ENCODE data around the gene SERPINA4.

Gene SERPINA4

GRCh38 chr14:94595912-94596311, 34.7 kb downstream of the SERPINA4 start:
- H3K79me2 ChIP-seq (ENCODE audit: insufficient read depth, low read length), result no peaks in the 10 kb centered on the region
- TF ChIP-seq CTCF (IDR thresholded peaks at IDR 0.05; ENCODE audit: insufficient read depth, low read length, poor library complexity, severe bottlenecking) (no peak), EZH2phosphoT487 (conservative IDR thresholded peaks at IDR 0.05; ENCODE audit: low read length) (no peak)
- H3K9me2 ChIP-seq (replicated peaks; ENCODE audit: insufficient read depth, low read length), result no peaks in the 10 kb centered on the region
- no peaks in the 10 kb centered on the region for H3F3A ChIP-seq (ENCODE audit: insufficient read depth)
- H3K9me3 ChIP-seq (ENCODE audit: insufficient read depth, low read length), result no peaks in the 10 kb centered on the region
- H3K36me3 ChIP-seq (ENCODE audit: low read length), result no peaks in the 10 kb centered on the region
- no peaks in the 10 kb centered on the region for H4K20me1 ChIP-seq (ENCODE audit: low read depth, low read length)
- no peak overlapping the region for H2AFZ ChIP-seq (ENCODE audit: low read depth, low read length, severe bottlenecking)
- no peaks in the 10 kb centered on the region for H3K27me3 ChIP-seq (ENCODE audit: low read length)
- no peak overlapping the region for H3K27ac ChIP-seq (ENCODE audit: low read depth, low read length)
- no peak overlapping the region for H3K4me2 ChIP-seq (ENCODE audit: low read depth, low read length, poor library complexity, severe bottlenecking)
- no peak overlapping the region for H3K4me3 ChIP-seq (ENCODE audit: insufficient read depth, low read length, poor library complexity, severe bottlenecking)
- no peak overlapping the region for H3K9ac ChIP-seq (ENCODE audit: low read length)

DNA sequence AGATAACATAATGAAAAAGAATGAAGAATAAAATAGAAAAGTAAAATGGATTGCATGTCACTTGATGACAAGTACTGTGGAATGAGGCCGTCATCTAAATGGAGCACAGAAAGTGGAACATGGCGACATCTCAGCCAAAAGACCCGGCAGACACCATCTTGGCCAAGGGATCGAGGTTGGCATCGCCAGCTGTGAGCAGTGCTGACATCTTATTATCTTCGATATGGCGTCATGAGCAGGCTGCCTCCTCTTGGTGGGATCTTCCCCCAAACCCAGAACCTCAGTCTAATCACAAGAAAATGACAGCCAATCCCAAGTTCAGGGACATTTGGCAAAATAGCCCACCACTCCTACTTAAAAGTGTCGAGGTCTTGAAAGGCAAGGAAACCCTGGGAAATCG, 35.1 kb downstream of the SERPINA4 start:
- Histone ChIP-seq H3K9ac (ENCODE audit: low read length) (no peak overlapping the region), H3K9me2 (replicated peaks; ENCODE audit: insufficient read depth, low read length) (no peaks in the 10 kb centered on the region), H2AFZ (ENCODE audit: low read depth, low read length, severe bottlenecking) (no peak overlapping the region), H4K20me1 (ENCODE audit: low read depth, low read length) (no peaks in the 10 kb centered on the region), H3K9me3 (ENCODE audit: insufficient read depth, low read length) (no peaks in the 10 kb centered on the region), H3K36me3 (ENCODE audit: low read length) (no peaks in the 10 kb centered on the region), H3F3A (ENCODE audit: insufficient read depth) (no peaks in the 10 kb centered on the region), H3K27ac (ENCODE audit: low read depth, low read length) (no peak overlapping the region), H3K79me2 (ENCODE audit: insufficient read depth, low read length) (no peaks in the 10 kb centered on the region), H3K4me3 (ENCODE audit: insufficient read depth, low read length, poor library complexity, severe bottlenecking) (no peak overlapping the region), H3K4me2 (ENCODE audit: low read depth, low read length, poor library complexity, severe bottlenecking) (no peak overlapping the region), H3K27me3 (ENCODE audit: low read length) (no peaks in the 10 kb centered on the region)
- TF ChIP-seq EZH2phosphoT487 (conservative IDR thresholded peaks at IDR 0.05; ENCODE audit: low read length) (no peak), CTCF (IDR thresholded peaks at IDR 0.05; ENCODE audit: insufficient read depth, low read length, poor library complexity, severe bottlenecking) (no peak)

DNA sequence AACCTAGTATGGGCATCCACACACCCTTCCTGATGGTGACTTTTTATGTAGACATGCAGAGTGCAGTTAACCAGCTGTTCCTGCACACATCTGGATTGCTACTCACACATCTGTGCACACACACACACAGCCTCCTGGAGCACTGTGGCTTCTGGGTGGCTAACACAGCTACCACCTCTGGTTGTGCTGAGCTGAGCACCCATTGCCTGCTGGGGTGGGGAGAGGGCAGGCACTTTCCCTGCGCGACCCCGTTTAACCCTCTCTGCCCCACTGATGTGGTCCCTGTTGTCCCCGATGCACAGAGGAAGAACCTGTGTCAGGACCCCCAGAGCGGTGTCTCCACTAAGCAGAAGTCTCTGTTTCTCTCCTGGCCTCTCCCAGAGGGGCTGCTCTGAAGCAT, 36.5 kb downstream of the SERPINA4 start:
- H3K9me3 ChIP-seq (ENCODE audit: insufficient read depth, low read length), result no peaks in the 10 kb centered on the region
- H3K27ac ChIP-seq (ENCODE audit: low read depth, low read length), result no peak overlapping the region
- no peaks in the 10 kb centered on the region for H3K36me3 ChIP-seq (ENCODE audit: low read length)
- H3K9ac ChIP-seq (ENCODE audit: low read length), result no peak overlapping the region
- H3K9me2 ChIP-seq (replicated peaks; ENCODE audit: insufficient read depth, low read length), result no peaks in the 10 kb centered on the region
- no peaks in the 10 kb centered on the region for H3K27me3 ChIP-seq (ENCODE audit: low read length)
- no peak overlapping the region for H2AFZ ChIP-seq (ENCODE audit: low read depth, low read length, severe bottlenecking)
- H3K4me3 ChIP-seq (ENCODE audit: insufficient read depth, low read length, poor library complexity, severe bottlenecking), result no peak overlapping the region
- H4K20me1 ChIP-seq (ENCODE audit: low read depth, low read length), result no peaks in the 10 kb centered on the region
- H3K4me2 ChIP-seq (ENCODE audit: low read depth, low read length, poor library complexity, severe bottlenecking), result no peak overlapping the region
- no peaks in the 10 kb centered on the region for H3F3A ChIP-seq (ENCODE audit: insufficient read depth)
- TF ChIP-seq EZH2phosphoT487 (conservative IDR thresholded peaks at IDR 0.05; ENCODE audit: low read length) (no peak), CTCF (IDR thresholded peaks at IDR 0.05; ENCODE audit: insufficient read depth, low read length, poor library complexity, severe bottlenecking) (no peak)
- H3K79me2 ChIP-seq (ENCODE audit: insufficient read depth, low read length), result no peaks in the 10 kb centered on the region

- Histone ChIP-seq H2AFZ (ENCODE audit: low read depth, low read length, severe bottlenecking) (no peak overlapping the region), H3K27me3 (ENCODE audit: low read length) (no peaks in the 10 kb centered on the region), H3K4me2 (ENCODE audit: low read depth, low read length, poor library complexity, severe bottlenecking) (no peak overlapping the region), H4K20me1 (ENCODE audit: low read depth, low read length) (no peaks in the 10 kb centered on the region), H3K27ac (ENCODE audit: low read depth, low read length) (no peak overlapping the region), H3F3A (ENCODE audit: insufficient read depth) (no peaks in the 10 kb centered on the region), H3K9me2 (replicated peaks; ENCODE audit: insufficient read depth, low read length) (no peaks in the 10 kb centered on the region), H3K36me3 (ENCODE audit: low read length) (no peaks in the 10 kb centered on the region), H3K4me3 (ENCODE audit: insufficient read depth, low read length, poor library complexity, severe bottlenecking) (no peak overlapping the region), H3K9ac (ENCODE audit: low read length) (no peak overlapping the region), H3K79me2 (ENCODE audit: insufficient read depth, low read length) (no peaks in the 10 kb centered on the region), H3K9me3 (ENCODE audit: insufficient read depth, low read length) (no peaks in the 10 kb centered on the region)
- no peak for TF ChIP-seq EZH2phosphoT487 (conservative IDR thresholded peaks at IDR 0.05; ENCODE audit: low read length)
- no peak for TF ChIP-seq CTCF (IDR thresholded peaks at IDR 0.05; ENCODE audit: insufficient read depth, low read length, poor library complexity, severe bottlenecking)
These were observed 37.2 kb downstream of the SERPINA4 start for GRCh38 chr14:94598506-94598815.

Data from SU-DHL-6 (cell line).